Embryonic facial prominence (tissue), 1 donor: ENCODE results near the gene MSRB3.

Experiments
- DNase-seq: peaks from one replicate; pipeline ENCODE4 v3.0.0-alpha.2; 2016; ENCODE audit errors: extremely low spot score

Gene MSRB3

GRCh38 chr12:65497660-65498059 is 219.2 kb downstream of the MSRB3 start:
- no peak for DNase-seq

DNA sequence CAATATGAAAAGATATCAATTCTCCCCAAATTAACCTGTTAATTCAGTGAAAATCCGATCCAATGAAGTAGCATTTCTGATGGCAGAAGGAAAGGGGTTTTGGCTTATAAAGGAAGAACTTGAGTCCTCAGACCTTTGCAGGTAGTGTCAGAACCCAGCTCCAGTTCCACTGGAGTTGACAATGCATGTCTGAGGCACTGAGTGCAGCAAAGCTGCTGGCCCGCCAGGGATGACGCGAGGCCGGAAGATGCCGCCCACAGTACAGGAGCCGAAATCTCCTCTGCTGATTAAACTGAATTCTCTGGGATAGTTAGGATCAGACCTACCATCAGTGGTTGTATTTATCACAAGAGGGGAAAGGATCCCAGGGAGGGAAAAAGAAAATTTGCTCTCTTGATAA is 220.7 kb downstream of the MSRB3 start:
- DNase-seq = no peak

GRCh38 chr12:65500091-65500900 is 221.8 kb downstream of the MSRB3 start:
- DNase-seq = no peak

DNA sequence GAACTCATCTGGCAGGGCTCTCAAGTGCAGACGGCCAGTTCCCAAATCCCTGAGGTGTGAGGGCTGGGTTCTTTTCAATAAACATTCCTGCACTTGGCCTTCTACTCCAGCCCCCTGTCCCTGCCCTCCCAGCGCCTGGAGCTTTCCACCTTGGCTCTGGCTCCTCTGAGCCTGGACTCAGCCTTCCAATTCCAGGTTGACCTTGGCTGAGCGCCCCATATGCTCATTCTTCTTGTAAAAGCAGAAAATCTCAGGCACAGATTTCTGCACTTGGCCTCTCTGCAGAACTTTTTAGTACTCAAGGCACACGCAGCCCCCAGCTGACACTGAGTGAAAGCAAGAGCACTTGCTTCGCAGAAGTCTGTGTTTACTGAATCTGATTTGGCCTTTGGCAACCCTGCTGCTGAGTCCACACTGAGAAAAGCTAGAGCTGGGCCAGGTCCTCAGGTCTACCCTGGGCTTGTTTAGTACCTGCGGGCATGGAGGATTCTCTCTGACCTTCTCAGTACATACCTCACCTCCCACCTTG is 222.7 kb downstream of the MSRB3 start:
- DNase-seq = no peak

DNA sequence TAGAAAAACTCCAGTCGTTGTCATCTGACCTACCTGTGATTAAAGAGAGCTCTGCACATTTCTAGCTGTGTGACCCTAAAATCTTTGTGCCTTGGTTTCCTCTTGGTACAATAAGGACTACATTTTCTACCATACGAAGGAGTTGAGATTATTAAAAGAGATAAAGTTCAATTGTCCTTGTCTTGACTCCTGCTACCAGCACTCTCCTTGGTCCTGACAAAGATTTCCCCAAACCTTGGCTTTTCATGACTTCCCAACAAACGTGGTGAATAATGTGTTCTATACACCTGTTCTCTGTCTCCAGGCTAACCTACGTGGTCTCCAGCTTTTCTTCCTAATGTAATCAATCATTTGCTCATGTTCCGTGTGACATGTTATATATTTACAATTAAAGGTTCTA is 223.5 kb downstream of the MSRB3 start:
- no peak for DNase-seq

DNA sequence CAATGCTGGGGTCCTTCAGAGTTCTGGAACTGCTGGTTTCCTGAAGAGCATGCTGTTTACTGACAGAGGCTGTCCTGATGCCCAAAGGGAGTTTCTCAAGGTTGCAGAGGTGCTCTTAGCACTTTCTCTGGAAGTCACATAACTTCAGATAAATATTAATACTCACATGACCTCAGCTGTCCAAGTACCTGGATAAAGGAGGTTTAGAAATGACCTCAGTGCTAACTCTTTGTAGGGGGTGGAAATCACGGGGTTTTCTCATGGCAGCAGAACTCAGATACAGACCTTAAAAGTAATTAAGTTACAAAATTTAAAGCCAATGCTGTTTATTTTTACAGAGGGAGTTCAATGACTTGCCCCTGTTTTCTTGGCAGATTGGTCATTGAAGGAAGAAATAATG is 225.9 kb downstream of the MSRB3 start:
- no peak for DNase-seq

DNA sequence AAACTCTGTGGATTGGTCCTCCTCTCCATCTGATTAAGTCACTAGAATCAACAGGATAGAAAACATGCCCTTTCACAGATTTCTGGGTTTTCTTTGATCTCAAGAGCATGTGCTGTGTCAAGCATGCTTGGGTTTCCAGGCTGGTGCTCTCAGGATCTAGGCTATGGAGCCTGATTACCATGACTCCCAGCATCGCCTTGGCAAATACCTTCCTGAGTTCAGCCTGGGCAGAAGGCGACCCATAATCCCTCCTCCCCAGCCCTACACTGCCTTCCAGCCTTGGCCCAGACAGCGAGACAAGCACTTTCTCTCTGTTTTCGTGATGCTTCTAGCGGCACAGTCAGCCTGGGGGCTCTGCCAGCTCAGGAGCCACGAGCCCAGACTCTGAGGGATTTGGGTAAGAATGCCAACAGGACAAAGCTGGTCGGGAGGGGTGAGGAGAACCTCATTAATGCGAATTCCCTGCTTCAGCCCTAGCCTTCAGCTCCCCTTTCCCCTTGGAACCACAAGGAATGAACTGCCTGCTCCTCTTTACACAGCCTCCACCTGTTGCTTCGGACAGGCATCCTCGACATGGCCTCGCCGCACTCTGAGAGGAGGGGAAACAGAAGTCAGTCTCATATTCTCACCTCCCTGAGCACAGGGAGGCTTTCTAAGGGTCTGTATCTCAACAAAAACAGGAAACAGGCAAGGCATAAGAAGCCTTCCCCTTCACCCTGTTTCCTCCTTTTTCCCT is 227.1 kb downstream of the MSRB3 start:
- DNase-seq = no peak

- no peak for DNase-seq
Measured at GRCh38 chr12:65508276-65509035, 230.0 kb downstream of the MSRB3 start.

- no peak for DNase-seq
Measured at GRCh38 chr12:65510007-65510406, 231.5 kb downstream of the MSRB3 start.

DNA sequence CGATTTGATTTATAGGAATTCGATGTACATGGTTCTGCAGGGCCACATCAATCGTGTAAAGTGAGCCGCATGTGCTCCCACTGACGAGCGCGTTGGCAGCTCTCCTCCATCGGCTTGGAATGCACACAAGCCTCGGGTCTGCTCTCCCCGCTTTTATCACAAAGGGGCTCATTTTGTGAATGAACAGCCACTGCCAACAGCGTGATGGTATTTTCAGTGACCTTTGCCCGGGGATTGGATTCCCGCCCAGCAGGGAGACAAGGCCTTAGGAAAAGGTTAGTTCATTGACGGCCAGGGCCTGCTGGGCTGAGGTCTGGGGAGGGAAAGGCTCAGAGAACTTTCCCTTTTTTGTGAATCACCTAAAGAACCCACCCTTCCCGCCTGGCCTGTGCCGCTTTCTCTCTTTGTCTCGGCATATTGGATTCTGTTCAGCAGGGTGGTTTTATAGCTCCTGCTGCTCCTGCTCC is 232.1 kb downstream of the MSRB3 start:
- DNase-seq = peak; percentile 72

DNA sequence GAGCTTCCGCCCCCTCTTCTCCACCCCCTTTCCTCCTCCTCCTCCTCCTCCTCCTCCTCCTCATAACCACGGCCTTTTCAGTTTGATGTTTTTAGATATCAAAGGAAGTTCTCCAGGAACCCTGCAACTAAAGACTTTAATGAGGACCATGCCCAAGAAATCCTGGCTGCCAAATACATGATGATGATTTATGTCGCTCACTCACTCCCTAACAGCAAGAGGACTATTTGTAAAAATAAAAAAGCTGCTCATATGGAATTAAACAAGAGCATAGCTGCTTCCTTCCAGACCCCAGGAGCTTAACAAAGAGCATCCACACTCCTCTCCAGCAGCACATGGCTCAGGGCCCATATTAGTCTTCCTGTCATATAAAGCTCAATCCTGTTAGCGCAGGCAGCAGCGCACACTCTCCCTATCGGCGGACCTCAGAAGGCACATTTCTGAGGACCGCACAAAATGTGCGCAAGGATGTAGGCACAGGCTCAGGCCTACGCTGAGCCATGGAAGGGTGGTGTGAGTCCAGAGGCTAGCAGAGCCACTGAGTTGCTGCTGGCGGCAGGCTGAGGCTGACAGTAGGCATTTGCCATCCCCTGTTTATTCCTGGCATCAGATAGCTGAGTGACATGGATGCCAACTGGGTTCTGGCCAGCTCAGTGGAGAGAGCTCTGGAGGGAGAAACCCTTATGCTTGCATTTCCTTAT is 232.8 kb downstream of the MSRB3 start:
- no peak for DNase-seq

GRCh38 chr12:65511912-65512311 is 233.4 kb downstream of the MSRB3 start:
- DNase-seq = no peak
